Measurements from ENCODE around the gene CFAP74. TPM values are rescaled to one million over a fixed set of nuclear protein-coding genes. Genes with fewer than 3 reads are reported as not detected.

The CFAP74 gene
- total and polyA plus RNA-seq, 9 of the 15 experiments (the other 6 are each of a cell fraction or from before 2014, with no cell fraction given): 0.03 to 0.15 (median 0.05) TPM; not detected in 6

DNA sequence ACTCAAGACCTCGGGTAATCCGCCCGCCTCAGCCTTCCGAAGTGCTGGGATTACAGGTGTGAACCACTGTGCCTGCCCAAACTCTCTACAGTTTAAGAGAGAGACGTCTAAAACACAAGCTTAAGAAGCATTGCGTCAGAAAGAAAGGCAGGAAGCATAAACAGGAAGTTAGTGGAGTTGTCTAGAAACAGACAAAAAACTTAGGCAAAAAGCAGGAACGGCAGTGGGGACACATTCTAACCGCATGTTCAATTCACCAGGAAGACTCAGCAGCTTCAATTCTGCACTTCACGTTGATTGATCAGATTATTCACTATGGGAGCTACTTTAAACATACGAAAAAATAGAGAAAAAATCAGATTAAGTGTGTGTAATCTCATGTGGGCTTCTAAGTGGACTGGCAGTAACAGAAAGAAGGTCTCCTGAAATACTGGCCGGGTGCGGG is 7.4 kb downstream of the CFAP74 start (continued):
- TF ChIP-seq, protein P1, sequence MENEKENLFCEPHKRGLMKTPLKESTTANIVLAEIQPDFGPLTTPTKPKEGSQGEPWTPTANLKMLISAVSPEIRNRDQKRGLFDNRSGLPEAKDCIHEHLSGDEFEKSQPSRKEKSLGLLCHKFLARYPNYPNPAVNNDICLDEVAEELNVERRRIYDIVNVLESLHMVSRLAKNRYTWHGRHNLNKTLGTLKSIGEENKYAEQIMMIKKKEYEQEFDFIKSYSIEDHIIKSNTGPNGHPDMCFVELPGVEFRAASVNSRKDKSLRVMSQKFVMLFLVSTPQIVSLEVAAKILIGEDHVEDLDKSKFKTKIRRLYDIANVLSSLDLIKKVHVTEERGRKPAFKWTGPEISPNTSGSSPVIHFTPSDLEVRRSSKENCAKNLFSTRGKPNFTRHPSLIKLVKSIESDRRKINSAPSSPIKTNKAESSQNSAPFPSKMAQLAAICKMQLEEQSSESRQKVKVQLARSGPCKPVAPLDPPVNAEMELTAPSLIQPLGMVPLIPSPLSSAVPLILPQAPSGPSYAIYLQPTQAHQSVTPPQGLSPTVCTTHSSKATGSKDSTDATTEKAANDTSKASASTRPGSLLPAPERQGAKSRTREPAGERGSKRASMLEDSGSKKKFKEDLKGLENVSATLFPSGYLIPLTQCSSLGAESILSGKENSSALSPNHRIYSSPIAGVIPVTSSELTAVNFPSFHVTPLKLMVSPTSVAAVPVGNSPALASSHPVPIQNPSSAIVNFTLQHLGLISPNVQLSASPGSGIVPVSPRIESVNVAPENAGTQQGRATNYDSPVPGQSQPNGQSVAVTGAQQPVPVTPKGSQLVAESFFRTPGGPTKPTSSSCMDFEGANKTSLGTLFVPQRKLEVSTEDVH (IDR thresholded peaks at IDR 0.05; ENCODE audit: low read depth, partially characterized antibody): peak; percentile 47
- TF ChIP-seq ETV5 (CRISPR knock-in tag; IDR thresholded peaks at IDR 0.05; ENCODE audit: low read depth) (peak; percentile 34; the same call in 1 of the 2 replicates), NBN (IDR thresholded peaks at IDR 0.05; ENCODE audit: low read depth) (peak; percentile 78; the same call in 1 of the 2 replicates), U2AF1 (optimal IDR thresholded peaks at IDR 0.05; ENCODE audit: low read depth, low read length) (no peak)

DNA sequence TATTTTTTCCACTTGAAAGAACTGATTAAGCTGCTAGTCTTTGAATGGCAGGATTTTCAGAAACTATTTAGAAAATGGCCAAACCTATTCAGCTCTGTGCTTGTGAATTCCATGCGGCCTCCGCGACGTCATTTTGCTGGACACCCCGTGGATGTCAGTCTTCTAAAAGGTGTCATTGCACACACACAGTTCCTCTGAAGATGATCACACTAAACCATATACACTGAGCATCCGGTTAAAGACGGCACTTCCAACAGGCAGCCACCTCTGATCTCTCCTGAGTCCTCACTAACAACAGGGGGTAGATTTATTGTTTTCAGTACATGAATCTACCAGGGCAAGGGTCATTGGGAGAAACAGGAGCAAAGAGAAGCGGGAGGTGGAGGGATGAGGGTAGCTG is 9.1 kb downstream of the CFAP74 start:
- DNase-seq (ENCODE audit: extremely low read depth in 1 of 4, low spot score in 3 of 4): no peak
- Histone ChIP-seq H3K9me1 (ENCODE audit: control insufficient read depth, insufficient read depth, low read length) (no peaks in the 10 kb centered on the region), H3K27me3 (ENCODE audit: control insufficient read depth in 2 of 2, insufficient read depth in 2 of 2, low read length in 2 of 2) (peaks cover 5 to 32% of the 10 kb centered on the region in 2 experiments; a peak in 4 of 5 replicates), H3K79me2 (ENCODE audit: control insufficient read depth, insufficient read depth, low read length) (no peaks in the 10 kb centered on the region), H3K27ac (ENCODE audit: extremely low read depth, low read depth, low read length) (no peak overlapping the region), H4K20me1 (replicated peaks; ENCODE audit: control insufficient read depth, insufficient read depth, low read length) (no peaks in the 10 kb centered on the region), H3K4me1 (replicated peaks in 1 of 2; ENCODE audit: control insufficient read depth in 2 of 2, insufficient read depth in 2 of 2, low read length in 2 of 2) (peaks cover 0 to 17% of the 10 kb centered on the region in 2 experiments; a peak in 2 of 5 replicates), H3K4me2 (ENCODE audit: insufficient read depth, low read length) (no peak overlapping the region), H2AFZ (ENCODE audit: low read depth, low read length) (no peak overlapping the region), H3K36me3 (ENCODE audit: control insufficient read depth, insufficient read depth, low read length) (no peaks in the 10 kb centered on the region), H3K4me3 (no peak overlapping the region), H3K9ac (ENCODE audit: insufficient read depth in 1 of 2, low read depth in 2 of 2, low read length in 2 of 2) (no peak overlapping the region), H3K9me3 (replicated peaks; ENCODE audit: control insufficient read depth, insufficient read depth, low read depth, low read length) (no peaks in the 10 kb centered on the region)
- ChIA-PET POLR2A (no interaction called here), CTCF (ENCODE audit: low intra/inter-chr PET ratio) (no interaction called here)
- intact Hi-C loops (cut with micrococcal nuclease) (no loop called here), in situ Hi-C loops (cut with MboI) (no loop called here)
- BruUV-seq (replicated peaks): no TSS peak
- peak; percentile 26 for TF ChIP-seq ZFP36 (IDR thresholded peaks at IDR 0.05; ENCODE audit: low read depth, low read length, partially characterized antibody)
- 0 out of 2 replicates have a peak, but pooled peaks have one; percentile 8 for TF ChIP-seq CREM (IDR thresholded peaks at IDR 0.05; ENCODE audit: low read depth)
- TF ChIP-seq, protein P2, sequence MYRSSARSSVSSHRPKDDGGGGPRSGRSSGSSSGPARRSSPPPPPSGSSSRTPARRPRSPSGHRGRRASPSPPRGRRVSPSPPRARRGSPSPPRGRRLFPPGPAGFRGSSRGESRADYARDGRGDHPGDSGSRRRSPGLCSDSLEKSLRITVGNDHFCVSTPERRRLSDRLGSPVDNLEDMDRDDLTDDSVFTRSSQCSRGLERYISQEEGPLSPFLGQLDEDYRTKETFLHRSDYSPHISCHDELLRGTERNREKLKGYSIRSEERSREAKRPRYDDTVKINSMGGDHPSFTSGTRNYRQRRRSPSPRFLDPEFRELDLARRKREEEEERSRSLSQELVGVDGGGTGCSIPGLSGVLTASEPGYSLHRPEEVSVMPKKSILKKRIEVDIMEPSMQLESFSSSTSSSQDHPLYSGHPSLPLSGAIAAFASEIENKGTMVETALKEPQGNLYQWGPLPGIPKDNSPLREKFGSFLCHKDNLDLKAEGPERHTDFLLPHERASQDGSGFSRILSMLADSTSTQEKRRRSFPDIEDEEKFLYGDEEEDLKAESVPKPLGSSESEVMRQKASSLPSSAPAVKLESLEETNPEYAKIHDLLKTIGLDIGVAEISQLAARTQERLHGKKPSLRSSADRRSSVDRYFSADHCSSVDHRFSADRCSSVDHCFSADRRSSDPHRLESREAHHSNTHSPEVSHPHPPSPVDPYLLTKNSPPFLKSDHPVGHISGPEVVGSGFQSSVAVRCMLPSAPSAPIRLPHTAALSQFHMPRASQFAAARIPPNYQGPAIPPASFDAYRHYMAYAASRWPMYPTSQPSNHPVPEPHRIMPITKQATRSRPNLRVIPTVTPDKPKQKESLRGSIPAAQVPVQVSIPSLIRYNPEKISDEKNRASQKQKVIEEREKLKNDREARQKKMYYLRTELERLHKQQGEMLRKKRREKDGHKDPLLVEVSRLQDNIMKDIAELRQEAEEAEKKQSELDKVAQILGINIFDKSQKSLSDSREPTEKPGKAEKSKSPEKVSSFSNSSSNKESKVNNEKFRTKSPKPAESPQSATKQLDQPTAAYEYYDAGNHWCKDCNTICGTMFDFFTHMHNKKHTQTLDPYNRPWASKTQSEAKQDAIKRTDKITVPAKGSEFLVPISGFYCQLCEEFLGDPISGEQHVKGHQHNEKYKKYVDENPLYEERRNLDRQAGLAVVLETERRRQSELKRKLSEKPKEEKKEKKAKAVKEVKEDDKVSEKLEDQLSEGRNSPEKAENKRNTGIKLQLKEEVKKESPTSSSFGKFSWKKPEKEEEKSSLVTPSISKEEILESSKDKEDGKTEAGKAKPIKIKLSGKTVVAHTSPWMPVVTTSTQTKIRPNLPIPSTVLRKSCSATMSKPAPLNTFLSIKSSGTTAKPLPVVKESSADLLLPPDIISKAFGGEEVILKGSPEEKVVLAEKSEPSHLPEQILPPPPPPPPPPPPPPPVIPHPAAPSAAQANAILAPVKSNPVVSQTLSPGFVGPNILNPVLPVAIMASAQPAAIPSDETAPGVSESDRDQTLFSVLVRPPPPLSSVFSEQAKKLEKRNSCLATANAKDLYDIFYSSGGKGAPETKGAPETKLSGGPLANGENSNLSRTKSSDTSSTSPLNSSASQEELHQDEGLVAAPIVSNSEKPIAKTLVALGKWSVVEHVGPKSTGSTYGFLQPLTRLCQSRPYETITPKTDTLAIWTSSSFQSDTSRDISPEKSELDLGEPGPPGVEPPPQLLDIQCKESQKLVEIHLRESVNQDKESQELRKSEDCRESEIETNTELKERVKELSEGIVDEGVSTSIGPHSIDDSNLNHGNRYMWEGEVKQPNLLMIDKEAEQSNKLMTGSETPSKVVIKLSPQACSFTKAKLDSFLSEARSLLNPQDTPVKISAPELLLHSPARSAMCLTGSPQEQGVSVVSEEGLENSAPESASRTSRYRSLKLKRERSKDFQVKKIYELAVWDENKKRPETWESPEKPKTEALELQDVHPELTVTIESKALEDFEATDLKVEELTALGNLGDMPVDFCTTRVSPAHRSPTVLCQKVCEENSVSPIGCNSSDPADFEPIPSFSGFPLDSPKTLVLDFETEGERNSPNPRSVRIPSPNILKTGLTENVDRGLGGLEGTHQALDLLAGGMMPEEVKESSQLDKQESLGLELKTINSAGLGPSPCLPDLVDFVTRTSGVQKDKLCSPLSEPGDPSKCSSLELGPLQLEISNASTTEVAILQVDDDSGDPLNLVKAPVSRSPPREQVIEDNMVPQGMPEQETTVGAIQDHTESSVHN (IDR thresholded peaks at IDR 0.05; ENCODE audit: borderline replicate concordance in 1 of 2, low read depth in 1 of 2): no peak
- TF ChIP-seq L3MBTL2 (IDR thresholded peaks at IDR 0.05): 0 out of 2 replicates have a peak, but pooled peaks have one; percentile 24
- no peak for FAIRE-seq
- WGBS (ENCODE audit: insufficient coverage, low coverage, missing lambda C conversion rate): 35% methylated on average over 8 of the region's 8 CpGs
- peak; percentile 31 for ATAC-seq
